HEK293 (cell line): ENCODE measurements around the gene SUSD6.

Experiments
- CTCF ChIP-seq: fragments of 450-650 bp; formaldehyde crosslinking; IDR thresholded peaks from 2 replicates; pipeline ENCODE4 v1.5.1; 2016; ENCODE audit warnings: missing biosample characterization, missing genetic modification characterization
- PBX3 ChIP-seq: sonication (generic); formaldehyde crosslinking; IDR thresholded peaks from 2 replicates; pipeline ENCODE4 v1.8.1; 2022; ENCODE audit warnings: mild to moderate bottlenecking, moderate library complexity, missing genetic modification reagents
- PRDM10 ChIP-seq: fragments of 450-650 bp; formaldehyde crosslinking; IDR thresholded peaks from 2 replicates; pipeline ENCODE4 v1.5.1; 2016; ENCODE audit warnings: missing biosample characterization, missing genetic modification characterization
- TSHZ1 ChIP-seq: fragments of 450-650 bp; formaldehyde crosslinking; IDR thresholded peaks from 2 replicates; pipeline ENCODE4 v1.5.1; 2016; ENCODE audit warnings: missing biosample characterization, missing genetic modification characterization, borderline replicate concordance
- YY1 ChIP-seq: fragments of 450-650 bp; formaldehyde crosslinking; IDR thresholded peaks from 2 replicates; pipeline ENCODE4 v1.5.1; 2018; ENCODE audit warnings: missing biosample characterization, missing genetic modification characterization
- ZBTB48 ChIP-seq: fragments of 450-650 bp; formaldehyde crosslinking; IDR thresholded peaks from 2 replicates; pipeline ENCODE4 v1.5.1; 2016; ENCODE audit warnings: missing biosample characterization, missing genetic modification characterization
- ZNF121 ChIP-seq: fragments of 450-650 bp; formaldehyde crosslinking; IDR thresholded peaks from 2 replicates; pipeline ENCODE4 v1.5.1; 2016; ENCODE audit warnings: missing biosample characterization, missing genetic modification characterization
- ZNF639 ChIP-seq: fragments of 450-650 bp; formaldehyde crosslinking; IDR thresholded peaks from 2 replicates; pipeline ENCODE4 v1.5.1; 2016; ENCODE audit warnings: missing biosample characterization, missing genetic modification characterization

- TF ChIP-seq CTCF = no peak
- TF ChIP-seq ZBTB48 (tag by site-specific recombination) = no peak
- no peak for TF ChIP-seq YY1 (tag by site-specific recombination)
- TF ChIP-seq PRDM10 (tag by site-specific recombination) = no peak
- TF ChIP-seq ZNF121 = no peak
- no peak for TF ChIP-seq PBX3
- TF ChIP-seq ZNF639 = no peak
- TF ChIP-seq TSHZ1 (tag by site-specific recombination) = no peak
These were observed 9.6 kb downstream of the SUSD6 start for GRCh38 chr14:69620981-69621380.
